Activated CD8-positive, alpha-beta T cell treated with anti-CD3 and anti-CD28 coated beads for 36 hours (primary cell): ENCODE measurements around the gene PTH2. TPM values are rescaled to one million over a fixed set of nuclear protein-coding genes. Genes with fewer than 3 reads are reported as not detected.

Experiments
- ATAC-seq: fragments of 200-7000 bp; cut with Tn5 transposase; one replicate; pipeline ENCODE4 v1.10.0; 2021; ENCODE audit warnings: mild to moderate bottlenecking, moderate library complexity
- CTCF ChIA-PET: fragments of 350-600 bp; sonication (Branson Sonifier 250); formaldehyde crosslinking; loops from one replicate; lab custom pipeline; 2021; ENCODE audit warnings: antibody characterized with exemption; lab: Charles Lee
- POLR2A ChIA-PET: fragments of 350-600 bp; sonication (Branson Sonifier 250); formaldehyde crosslinking; loops from one replicate; lab custom pipeline; 2021; ENCODE audit warnings: antibody characterized with exemption; lab: Charles Lee
- DNase-seq: peaks from one replicate; pipeline ENCODE4 v3.0.0-alpha.2; 2020
- H3K27ac Mint-ChIP-seq: one replicate; pipeline ENCODE4 v1.8.0; 2021; ENCODE audit warnings: mild to moderate bottlenecking, mixed read lengths
- H3K27me3 Mint-ChIP-seq: one replicate; pipeline ENCODE4 v1.8.0; 2021; ENCODE audit warnings: mixed read lengths
- H3K36me3 Mint-ChIP-seq: one replicate; pipeline ENCODE4 v1.8.0; 2021; ENCODE audit warnings: low read depth, mixed read lengths
- H3K4me1 Mint-ChIP-seq: one replicate; pipeline ENCODE4 v1.8.0; 2021; ENCODE audit warnings: low read depth, mixed read lengths
- H3K4me3 Mint-ChIP-seq: one replicate; pipeline ENCODE4 v1.8.0; 2021; ENCODE audit warnings: mild to moderate bottlenecking, moderate library complexity, mixed read lengths
- H3K9me3 Mint-ChIP-seq: one replicate; pipeline ENCODE4 v1.8.0; 2021; ENCODE audit warnings: mixed read lengths
- intact Hi-C: fragments of 100-400 bp; cut with micrococcal nuclease; formaldehyde crosslinking; loops from one replicate; pipeline ENCODE4 v1.10.0; 2022
- total RNA-seq, 2 experiments: library from RNA; stranded (reverse); gene quantifications; one replicate each; pipeline ENCODE4 v1.2.3, GENCODE V29; 2021
- TF ChIP-seq, protein P1 (sequence below): fragments of 200-600 bp; IDR thresholded peaks from one replicate; pipeline ENCODE4 v1.8.0; 2022; ENCODE audit warnings: antibody characterized with exemption, mild to moderate bottlenecking

The PTH2 gene
- total RNA-seq, 2 experiments from 2014 or later = not detected

DNA sequence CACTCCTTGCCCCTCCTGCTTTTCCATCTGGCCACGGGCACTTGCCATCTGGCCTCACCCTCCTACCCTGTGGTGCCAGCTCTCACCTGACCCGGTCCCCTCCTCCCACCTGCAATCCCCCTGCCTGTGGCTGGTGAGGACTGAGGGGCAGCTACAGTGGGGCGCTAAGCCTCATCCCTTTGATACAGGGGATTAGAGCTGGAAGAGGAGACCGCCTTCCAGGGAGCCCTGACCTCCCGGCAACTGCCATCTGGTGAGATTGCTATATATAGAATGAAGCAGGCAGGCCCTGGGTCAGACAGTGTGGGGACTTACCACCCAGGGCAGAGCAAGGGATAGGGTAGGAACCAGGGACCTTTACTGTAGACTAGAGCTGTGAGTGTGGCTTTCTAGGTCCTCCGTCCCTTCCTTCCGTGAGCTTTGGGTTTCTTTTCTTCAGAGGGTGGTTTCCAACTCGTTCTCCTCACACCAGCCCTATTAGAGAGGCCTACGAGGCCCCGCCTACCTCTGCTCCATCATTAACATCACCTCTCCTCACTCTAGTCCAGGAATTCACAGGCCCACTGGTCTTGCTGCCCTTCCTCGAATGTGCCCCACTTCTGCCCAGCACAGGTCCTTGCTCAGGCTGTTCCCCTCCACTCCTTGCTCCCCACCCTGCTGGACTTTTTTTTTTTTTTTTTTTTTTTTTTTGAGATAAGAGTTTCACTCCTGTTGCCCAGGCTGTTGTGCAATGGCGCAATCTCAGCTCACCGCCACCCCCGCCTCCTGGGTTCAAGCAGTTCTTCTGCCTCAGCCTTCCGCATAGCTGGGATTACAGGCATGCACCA, 27.4 kb downstream of the PTH2 start:
- Mint-ChIP-seq H3K27ac (no peak overlapping the region), H3K27me3 (peaks cover 2% of the 10 kb centered on the region), H3K36me3 (no peaks in the 10 kb centered on the region), H3K9me3 (no peaks in the 10 kb centered on the region), H3K4me1 (peaks cover 18% of the 10 kb centered on the region), H3K4me3 (no peak overlapping the region)
- TF ChIP-seq, protein P1, sequence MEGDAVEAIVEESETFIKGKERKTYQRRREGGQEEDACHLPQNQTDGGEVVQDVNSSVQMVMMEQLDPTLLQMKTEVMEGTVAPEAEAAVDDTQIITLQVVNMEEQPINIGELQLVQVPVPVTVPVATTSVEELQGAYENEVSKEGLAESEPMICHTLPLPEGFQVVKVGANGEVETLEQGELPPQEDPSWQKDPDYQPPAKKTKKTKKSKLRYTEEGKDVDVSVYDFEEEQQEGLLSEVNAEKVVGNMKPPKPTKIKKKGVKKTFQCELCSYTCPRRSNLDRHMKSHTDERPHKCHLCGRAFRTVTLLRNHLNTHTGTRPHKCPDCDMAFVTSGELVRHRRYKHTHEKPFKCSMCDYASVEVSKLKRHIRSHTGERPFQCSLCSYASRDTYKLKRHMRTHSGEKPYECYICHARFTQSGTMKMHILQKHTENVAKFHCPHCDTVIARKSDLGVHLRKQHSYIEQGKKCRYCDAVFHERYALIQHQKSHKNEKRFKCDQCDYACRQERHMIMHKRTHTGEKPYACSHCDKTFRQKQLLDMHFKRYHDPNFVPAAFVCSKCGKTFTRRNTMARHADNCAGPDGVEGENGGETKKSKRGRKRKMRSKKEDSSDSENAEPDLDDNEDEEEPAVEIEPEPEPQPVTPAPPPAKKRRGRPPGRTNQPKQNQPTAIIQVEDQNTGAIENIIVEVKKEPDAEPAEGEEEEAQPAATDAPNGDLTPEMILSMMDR = no peak
- intact Hi-C loops = no loop called here
- ATAC-seq = no peak
- CTCF ChIA-PET = interaction anchor here (1.0 kb wide), 1 partner anchor 95 kb away, joined by 3 read pairs; no protein-coding TSS in a partner anchor
- POLR2A ChIA-PET = no interaction called here
- DNase-seq = no peak

DNA sequence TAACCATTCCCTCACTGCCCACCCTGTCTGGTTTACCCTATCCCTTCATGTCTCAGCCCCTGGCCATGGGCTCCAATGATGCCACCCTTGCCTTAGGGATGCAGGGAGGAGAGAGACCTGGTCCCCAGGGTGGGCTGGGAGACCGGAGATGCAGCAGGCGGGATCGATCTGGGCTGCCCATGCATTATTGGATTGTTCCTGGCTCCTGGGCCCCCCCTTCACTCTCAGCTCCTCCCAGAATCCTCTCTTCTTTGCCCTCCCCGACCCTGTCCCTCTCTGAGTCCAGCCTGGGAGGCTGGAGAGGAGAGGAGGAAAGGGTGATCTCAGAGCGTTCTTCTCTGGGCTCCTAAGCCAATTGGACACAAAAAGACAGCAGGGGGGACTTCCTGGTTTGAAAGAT, 29.4 kb downstream of the PTH2 start:
- Mint-ChIP-seq H3K4me3 (no peak overlapping the region), H3K27ac (no peak overlapping the region), H3K36me3 (no peaks in the 10 kb centered on the region), H3K9me3 (no peaks in the 10 kb centered on the region), H3K4me1 (peaks cover 18% of the 10 kb centered on the region), H3K27me3 (peaks cover 2% of the 10 kb centered on the region)
- intact Hi-C loops = loop anchor here (5.0 kb wide), 2 partner anchors 33 to 48 kb away; partner anchors contain the start of genes GFY and SLC17A7
- no peak for ATAC-seq
- no peak for DNase-seq
- POLR2A ChIA-PET = interaction anchor here (1.1 kb wide), 1 partner anchor 94 kb away, joined by 3 read pairs; the partner anchor contains the start of gene RPL13A
- TF ChIP-seq, protein P1 = no peak
- CTCF ChIA-PET = interaction anchor here (0.8 to 1.8 kb wide), 4 partner anchors 10 to 76 kb away, joined by 3 to 6 read pairs (median 4); no protein-coding TSS in a partner anchor

DNA sequence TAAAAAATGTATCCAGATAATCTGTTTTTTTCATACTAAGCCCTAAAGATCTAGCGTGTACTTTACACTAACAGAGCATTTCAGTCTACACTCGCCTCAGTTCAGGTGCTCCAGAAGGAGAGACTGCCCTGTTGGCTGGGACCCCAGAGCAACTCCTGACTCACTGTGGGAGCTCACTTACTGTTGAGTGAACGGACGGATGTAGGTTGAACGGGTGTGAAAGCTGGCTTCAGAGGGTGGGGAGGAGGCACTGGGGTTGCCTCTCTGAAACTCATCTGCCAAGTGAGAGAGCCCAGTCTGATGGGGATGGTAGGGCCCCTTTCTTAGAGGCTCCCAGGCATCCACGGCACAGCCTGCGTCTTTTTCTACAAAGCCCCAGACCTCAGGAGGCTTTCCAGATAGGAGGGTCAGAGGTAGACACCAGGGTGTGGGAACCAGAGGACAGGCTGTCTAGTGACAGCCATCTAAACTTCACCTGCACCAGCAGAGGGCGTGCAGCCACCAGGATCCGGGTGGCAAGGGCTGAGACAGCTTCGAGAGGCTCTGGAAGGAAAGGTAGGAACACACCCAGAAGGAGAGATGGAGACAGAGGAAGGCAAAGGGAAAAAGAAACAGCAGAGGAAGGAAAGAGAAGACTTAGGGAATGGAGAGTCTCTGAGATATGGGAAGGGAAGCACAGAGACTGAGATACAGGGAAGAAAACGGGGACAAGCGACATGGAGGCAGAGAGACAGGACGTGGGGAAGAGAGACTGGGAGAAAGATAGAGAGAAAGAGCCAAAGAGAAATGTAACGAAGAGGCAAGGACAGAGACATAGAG, 31.5 kb downstream of the PTH2 start:
- Mint-ChIP-seq H3K27ac (peak overlapping the region; percentile 23), H3K4me1 (peaks cover 10% of the 10 kb centered on the region), H3K27me3 (no peaks in the 10 kb centered on the region), H3K36me3 (no peaks in the 10 kb centered on the region), H3K4me3 (no peak overlapping the region), H3K9me3 (no peaks in the 10 kb centered on the region)
- TF ChIP-seq, protein P1 = peak; percentile 93
- DNase-seq (peak; percentile 82), ATAC-seq (peak; percentile 86)
- CTCF ChIA-PET = interaction anchor here (0.6 to 2.5 kb wide), 31 partner anchors 9 to 179 kb away, joined by 3 to 17 read pairs (median 7); partner anchors contain the start of genes ALDH16A1, FLT3LG, GFY and PIH1D1
- POLR2A ChIA-PET = interaction anchor here (1.1 to 1.7 kb wide), 3 partner anchors 10 to 78 kb away, joined by 3 to 6 read pairs (median 3); no protein-coding TSS in a partner anchor
- intact Hi-C loops = loop anchor here (5.0 kb wide), 2 partner anchors 36 to 51 kb away; partner anchors contain the start of genes GFY and SLC17A7

DNA sequence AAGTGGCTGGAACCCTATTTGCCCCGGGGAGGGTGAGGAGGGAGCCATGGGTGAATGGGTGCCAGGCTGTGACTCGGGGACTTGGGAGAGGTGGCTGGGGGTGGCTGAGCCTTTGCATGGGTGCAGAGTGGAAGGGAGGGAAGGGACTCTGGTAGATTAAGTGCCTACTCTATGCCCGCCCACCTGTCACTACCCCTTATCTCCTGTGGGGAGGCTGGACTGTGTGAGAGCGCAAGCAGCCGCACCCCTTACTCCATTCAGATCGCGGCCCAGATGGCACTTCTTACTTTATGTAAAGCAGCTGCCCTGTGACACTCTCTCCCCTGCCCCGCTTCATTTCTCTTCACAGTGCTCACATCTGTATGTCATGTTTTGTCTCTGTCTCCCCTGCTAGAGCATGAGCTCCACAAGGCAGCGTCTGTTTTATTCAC, 32.3 kb downstream of the PTH2 start:
- DNase-seq (no peak), ATAC-seq (no peak)
- Mint-ChIP-seq H3K27me3 (no peaks in the 10 kb centered on the region), H3K4me3 (no peak overlapping the region), H3K27ac (no peak overlapping the region), H3K9me3 (no peaks in the 10 kb centered on the region), H3K4me1 (peaks cover 10% of the 10 kb centered on the region), H3K36me3 (no peaks in the 10 kb centered on the region)
- TF ChIP-seq, protein P1 = no peak
- ChIA-PET POLR2A (interaction anchor here (0.7 to 1.7 kb wide), 4 partner anchors 10 to 79 kb away, joined by 3 to 6 read pairs (median 3); no protein-coding TSS in a partner anchor), CTCF (interaction anchor here (0.6 to 2.5 kb wide), 28 partner anchors 8 to 180 kb away, joined by 3 to 17 read pairs (median 8); partner anchors contain the start of genes ALDH16A1, FLT3LG, GFY and PIH1D1)
- intact Hi-C loops = loop anchor here (5.0 kb wide), 2 partner anchors 36 to 51 kb away; partner anchors contain the start of genes GFY and SLC17A7
